Stimulated activated CD8-positive, alpha-beta memory T cell treated with anti-CD3 and anti-CD28 coated beads, Interleukin-2, amount 100 ng/mL, for 48 hours (primary cell): ENCODE measurements around the gene XPNPEP2.
A peak's percentile ranks its signal among the peaks of the same experiment; 100 is the strongest.

Experiments
- DNase-seq, 2 donors: peaks; one replicate each; pipeline ENCODE4 v3.0.0-alpha.2; 2020; ENCODE audit warnings: low read depth in 2 of 2

XPNPEP2 gene

DNA sequence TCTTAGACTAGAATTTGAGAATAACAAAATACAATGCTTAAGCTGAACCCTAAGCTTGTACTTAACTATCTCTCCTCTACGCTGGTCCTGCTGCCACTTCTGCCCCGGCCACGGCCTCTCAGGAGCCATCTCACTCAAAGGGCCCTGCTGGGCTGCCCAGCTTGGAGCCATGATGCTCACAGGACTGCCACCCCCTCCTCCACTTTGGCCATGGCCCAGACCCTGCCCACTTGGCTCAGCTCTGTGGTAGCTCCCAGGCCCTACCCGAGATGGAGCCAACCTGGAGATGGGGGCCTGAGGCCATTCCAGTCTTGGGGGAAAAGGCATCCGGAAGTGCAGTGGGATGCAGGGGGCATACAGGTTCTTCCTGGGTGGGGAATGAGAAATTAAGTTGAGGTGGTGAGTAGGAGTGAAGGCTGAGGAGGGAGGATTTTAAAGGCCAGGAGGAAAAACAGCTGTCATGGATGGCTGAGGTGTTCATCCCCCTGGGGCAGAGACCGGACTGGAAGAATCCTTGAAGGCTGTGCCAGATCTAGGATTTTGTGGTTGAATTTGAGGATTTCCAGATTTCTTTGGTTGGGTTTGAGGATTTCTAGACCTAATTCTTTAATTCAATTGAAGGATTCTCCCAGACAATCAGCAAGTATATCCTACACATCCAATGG lies 41.8 kb downstream of the XPNPEP2 start:
- no peak for DNase-seq

DNA sequence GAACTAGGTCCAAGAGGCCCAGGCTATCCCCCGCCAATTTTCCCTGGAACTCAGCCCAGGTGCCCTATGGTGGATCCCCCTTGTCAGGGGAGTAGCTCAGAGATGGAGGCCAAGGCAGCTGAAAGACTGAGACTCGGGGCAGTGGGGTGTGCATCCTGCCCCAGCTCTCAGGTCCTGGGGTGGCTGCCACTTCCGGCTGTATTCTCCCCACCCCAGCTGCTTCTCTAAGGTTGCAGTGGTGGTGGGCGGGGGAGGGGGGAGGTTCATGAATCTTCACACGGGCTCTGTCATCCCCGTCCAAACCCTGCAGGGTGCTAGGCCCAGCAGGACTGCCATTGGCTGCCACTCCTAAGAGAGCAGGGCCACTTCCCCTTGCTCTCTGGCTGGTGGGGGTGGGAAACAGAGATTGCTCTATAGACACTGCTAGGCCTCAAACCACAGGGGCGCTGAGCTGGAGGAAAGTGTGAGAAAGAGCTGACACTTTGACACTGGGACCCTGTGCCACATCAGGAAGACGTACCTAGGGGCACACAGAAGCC lies 42.4 kb downstream of the XPNPEP2 start:
- peak; percentile 66 to 70 for DNase-seq

DNA sequence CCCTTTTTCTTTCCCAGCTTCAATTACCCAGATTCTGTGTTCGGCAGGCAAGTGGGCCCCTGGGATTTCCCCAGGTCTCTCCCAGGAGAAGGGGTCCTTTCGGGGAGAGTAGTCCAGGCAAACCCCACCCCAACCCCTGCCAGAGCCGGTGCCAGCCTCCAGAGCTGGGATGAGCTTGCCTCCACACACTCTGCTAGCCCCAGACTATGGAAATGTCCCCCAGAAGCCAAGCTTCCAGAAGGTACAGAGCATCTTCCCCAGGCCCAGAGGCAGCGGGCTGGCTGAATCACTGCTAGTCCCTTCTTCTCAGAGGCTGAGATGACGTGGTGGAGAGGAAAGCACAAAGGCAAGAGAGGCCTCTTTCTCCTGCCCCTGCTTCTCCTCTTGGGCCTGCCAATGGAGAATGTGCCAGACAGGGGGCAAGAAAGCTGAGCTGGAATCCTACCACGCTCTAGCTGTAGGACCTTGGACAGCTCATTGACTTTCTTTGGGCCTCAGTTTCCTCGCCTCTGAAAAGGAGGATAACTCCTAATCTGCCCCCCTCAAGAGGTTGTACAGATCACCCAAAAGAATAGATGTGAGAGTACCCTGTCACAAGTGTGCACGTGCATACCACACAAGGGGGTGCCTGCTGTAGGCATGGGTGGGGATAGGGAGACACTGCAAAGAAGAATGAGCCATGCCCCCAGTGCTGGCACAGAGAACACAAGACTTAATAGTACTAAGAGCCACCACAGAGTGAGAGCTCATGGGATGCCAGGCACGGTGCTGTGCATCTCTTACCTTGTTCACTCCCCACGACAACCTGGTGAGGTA lies 43.1 kb downstream of the XPNPEP2 start:
- no peak for DNase-seq

DNA sequence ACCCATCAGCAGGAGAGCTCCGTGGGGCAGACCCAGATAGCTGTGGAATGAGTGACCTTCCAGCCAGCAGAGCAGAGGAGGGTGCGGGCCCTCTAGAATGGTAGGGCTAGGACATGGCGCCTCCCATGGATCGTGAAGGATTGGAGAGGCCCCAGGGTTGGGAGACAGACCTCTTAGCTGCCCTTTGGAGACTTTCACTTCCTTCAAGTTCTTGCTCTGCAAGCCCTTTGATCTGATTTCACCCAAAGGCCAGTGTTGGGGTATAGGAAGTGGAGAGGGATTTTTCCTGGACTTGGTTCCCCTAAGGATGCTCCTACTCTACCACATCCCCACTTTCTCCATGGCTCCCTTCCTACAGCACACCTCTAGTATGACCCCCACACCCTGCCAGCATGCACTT lies 43.9 kb downstream of the XPNPEP2 start:
- DNase-seq: no peak

DNA sequence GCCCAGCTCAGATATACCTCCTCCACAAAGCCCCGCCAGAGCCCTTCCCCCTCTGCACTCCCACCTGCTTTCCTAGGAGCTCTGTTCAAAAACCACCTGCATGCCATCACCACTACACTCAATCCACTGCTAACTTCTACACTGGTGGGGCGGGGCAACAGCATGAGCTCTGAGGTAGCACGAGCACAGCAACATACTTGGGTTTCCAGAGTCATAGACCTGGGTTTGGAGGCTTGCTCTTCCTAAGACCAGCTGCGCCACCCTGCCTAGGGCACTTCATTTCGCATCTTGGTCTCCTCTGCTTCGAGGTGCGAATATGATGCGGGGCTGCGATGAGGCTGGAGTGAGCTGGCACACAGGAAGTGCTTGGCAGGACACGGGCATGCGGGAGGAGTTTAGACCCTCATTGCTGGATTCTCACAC lies 44.5 kb downstream of the XPNPEP2 start:
- no peak for DNase-seq

DNA sequence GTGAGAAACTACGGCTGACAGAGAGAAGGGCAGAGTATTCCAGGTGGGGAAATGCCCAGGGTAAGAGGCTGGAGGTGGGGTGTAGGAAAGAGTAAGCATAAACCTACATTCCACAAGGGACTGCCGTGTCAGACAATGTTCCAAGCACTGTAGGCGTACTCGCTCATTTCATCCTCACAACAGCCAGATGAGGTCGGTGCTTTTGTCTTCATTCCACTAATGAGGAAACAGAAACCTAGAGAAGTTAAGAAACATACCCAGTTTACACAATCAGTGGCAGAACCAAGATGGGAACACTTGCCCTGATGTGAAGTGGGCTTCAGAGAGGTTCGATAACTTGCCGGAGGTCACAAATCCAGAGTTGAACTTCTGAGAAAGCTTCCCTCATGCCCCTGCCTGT lies 45.6 kb downstream of the XPNPEP2 start:
- DNase-seq: no peak

DNA sequence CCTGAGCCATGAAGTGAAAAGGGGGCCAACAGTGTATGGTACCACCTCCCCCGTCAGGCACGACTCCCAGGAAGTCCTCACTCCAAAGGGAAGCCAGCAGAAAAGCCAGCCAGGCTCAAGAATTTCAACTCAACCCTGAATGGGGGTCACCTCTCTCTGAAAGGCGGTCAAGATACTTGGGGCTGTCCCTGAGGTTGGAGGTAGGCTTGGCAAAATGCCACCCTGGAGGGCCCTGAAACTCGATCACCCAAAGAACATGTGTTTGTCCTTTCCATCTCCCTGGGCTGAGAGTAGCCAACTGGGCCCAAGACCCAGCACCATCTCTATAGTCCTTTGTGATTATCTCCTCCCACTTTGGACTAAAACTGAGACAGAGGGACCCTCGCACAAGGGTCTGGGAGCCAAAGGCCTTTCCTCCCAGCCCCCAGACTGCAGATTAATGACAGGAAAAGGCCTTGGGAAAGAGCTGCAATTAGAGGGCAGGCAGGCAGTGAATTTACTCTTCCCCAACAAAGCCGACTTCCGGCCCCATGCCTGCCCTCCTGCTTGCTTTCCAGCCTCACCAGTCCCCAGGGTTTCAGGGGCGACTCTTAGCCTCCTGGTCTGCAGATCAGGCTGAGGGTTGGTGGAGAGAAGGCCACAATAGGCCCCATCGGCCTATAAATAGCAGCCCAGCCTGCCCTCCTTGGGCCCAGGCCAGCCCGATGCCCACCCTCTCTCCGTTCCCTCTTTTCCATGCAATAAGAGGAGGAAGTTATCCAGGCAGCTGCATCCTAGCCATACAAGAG lies 46.6 kb downstream of the XPNPEP2 start:
- DNase-seq: no peak

DNA sequence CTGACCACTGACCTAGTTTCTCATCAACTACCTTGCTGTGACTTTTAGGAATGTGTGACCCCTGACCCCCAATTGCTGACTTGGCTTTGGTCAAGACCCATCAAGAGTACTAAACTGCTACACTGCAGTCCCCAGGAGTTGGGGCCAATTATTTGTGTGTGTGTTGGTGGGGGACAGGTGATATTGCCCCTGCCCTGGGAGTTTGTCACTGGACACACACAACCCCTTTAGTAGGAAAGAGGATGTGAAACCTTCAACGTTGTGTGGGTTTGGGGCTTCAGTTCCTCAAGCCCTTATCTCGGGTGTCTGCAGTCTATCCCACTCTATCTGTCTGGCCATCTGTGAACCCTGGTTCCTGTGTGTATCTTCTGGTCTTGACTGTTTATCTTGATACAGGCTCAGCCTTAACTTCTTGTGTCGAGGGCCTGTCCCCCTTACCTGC lies 47.5 kb downstream of the XPNPEP2 start:
- no peak for DNase-seq

DNA sequence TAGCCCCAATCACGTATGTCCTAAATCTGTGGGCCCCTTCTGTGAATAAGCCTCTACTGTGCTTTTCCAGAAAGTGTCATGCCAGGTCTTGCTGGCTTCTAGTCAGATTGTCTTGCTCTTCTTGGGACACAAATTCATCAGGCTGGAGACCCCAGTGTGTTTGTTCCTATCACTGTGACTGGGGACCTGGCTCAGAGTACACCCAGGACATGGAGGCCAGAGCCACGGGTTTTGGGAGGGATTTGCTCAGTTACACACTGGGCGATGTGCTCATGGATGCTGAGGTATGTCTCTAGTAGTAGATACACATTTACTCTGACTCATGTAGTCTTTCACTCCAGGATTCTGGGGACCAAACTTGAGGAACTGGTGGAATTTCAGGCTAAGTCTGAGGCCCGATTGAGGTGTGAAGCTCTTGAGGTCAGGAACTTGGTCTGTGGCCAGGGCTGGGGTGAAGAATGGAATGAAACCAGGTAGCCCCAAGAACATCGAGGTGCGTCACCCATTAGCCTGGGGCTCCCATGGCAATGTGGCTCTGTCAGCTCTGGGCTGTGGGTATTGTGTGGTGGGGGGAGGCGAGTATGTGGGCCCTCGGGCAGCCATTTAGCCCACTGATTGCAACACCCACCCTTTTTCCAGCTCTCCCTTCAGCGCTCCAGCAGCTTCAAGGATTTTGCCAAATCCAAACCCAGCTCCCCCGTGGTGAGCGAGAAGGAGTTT lies 48.7 kb downstream of the XPNPEP2 start:
- no peak for DNase-seq

DNA sequence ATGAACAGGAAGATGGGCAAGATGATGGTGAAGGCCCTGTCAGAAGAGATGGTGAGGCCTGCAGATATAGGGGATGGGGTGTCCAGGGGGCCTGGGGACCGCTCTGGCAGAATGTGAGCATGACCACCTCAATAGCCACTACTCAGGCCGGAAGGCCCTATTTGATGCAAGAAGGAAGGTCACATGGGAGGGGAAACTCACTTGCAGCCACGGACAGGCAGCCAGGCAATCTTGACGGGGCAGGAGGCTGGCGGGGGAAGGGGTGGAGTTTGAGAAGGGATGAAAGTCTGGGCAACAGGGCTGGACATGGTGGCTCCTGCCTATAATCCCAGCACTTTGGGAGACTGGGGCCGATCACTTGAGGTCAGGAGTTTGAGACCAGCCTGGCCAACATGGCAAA lies 49.7 kb downstream of the XPNPEP2 start:
- no peak for DNase-seq

DNA sequence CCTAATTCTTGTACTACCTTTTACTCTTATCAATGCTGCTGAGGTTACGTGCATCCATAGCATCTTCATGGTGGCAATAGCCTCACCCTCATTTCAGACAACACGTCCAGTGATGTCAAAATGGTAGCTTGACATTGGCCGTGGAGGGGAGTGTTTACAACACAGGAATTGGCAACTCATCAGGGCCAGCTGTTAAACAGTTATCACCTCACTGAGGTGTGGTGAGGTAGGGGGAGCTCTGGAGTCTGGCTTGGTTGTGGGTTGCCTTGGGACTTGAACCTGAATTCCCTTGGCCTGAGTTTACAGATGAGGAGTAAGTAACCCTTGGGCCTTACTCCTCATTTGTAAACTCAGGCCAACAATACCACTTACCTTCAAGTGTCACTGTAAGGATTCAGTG lies 51.4 kb downstream of the XPNPEP2 start:
- DNase-seq: no peak

DNA sequence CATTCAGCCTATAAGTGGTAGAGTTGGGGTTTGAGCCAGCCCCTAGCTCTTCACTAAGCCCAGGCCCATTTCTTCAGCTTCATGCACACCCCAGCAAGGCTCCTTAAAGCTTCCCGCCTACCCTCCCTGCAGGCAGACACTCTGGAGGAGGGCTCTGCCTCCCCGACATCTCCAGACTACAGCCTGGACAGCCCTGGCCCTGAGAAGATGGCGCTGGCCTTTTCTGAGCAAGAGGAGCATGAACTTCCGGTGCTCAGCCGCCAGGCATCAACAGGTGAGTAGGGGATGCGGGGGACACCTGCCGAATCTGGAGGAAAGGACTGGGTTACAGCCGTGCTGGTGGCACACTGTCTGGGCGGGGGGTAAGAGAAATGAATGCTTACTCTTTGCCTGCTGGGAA lies 52.0 kb downstream of the XPNPEP2 start:
- DNase-seq: no peak

DNA sequence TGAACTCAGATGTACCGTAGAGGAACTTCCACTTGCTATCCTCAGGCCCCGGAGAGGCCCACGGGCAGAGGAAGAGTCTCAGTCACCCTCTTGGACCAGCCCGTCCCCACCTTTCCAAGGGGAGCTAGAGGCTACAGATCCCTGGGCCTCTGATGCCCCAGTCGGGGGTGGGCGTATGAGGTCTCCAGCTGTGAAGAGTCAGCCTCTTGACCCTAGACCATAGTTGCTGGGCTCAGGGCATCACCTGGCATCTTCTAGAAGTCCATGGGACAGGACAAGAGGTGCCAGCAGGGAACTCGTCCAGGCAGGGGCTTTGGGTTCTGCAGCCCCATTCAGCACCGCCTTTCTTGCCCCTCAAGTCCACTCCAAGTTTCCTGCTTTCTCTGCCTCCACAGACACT lies 52.6 kb downstream of the XPNPEP2 start:
- DNase-seq: no peak

DNA sequence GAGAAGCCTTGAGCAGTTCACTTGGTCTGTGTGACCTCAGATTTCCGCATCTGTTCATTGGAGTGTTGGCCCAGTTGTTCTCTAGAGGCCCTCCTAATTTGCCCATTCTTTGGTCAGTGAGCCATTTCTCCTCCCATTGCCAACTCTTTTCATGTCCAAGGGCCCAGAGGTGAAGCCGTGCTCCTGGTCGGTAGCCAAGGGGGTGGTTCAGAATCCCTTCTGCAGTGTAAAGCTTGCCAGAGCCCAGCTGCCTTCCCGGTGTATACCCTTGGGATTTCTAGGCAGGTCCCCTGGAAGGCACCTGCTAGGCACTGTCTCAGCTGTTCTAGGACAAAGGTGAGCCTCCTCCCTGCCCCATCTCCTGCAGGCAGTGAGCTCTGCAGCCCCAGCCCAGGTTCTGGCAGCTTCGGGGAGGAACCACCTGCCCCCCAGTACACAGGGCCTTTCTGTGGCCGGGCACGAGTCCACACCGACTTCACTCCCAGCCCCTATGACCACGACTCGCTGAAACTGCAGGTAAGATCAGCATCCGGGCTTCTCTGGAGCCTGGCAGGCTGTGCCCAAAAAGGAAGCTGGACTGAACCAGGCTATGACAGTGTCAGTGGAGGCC lies 53.3 kb downstream of the XPNPEP2 start:
- no peak for DNase-seq

DNA sequence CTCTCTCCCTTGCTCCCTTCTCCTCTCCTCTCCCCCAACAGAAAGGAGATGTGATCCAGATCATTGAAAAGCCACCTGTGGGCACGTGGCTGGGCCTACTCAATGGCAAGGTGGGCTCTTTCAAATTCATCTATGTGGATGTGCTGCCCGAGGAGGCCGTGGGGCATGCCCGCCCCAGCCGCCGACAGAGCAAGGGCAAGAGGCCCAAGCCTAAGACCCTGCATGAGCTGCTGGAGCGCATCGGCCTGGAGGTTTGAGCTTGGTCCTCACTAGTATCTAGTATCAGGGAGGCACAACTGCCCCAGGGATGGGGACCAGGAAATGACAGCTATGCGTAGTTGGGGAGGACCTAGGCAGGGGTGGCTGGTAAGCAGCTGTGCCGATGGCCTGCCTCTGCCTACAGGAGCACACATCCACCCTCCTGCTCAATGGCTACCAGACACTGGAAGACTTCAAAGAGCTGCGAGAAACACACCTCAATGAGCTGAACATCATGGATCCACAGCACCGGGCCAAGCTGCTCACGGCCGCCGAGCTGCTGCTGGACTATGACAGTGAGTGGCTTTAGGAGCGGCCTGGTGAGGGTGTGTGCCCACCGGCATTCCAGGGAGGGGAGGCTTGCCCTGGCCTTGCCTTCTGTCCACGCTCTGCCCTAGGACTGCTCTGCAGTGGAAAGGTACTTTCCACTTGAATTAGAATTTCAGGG lies 54.0 kb downstream of the XPNPEP2 start:
- no peak for DNase-seq

DNA sequence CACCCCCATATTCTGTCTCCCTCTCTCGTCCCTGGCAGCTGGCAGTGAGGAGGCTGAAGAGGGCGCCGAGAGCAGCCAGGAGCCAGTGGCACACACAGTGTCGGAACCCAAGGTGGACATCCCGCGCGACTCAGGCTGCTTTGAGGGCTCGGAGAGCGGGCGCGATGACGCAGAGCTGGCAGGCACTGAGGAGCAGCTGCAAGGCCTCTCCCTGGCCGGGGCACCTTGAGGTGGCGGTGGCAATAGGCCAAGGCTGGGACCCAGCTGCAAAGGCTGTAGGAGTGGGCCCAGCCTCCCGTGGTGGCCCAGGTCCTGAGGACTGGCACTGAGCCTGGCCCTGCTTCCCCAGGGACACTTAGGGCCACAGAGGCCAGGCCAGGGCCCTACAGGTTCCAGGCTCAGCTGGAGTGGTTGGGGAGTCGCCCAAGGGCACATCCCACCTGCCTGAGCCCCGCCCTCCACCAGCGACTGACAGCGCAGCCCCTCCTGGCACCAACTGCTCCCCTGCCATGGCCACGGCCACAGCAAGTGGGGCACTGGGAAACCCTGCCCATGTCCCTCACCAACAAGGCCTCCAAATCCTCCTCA lies 54.9 kb downstream of the XPNPEP2 start:
- DNase-seq: no peak

DNA sequence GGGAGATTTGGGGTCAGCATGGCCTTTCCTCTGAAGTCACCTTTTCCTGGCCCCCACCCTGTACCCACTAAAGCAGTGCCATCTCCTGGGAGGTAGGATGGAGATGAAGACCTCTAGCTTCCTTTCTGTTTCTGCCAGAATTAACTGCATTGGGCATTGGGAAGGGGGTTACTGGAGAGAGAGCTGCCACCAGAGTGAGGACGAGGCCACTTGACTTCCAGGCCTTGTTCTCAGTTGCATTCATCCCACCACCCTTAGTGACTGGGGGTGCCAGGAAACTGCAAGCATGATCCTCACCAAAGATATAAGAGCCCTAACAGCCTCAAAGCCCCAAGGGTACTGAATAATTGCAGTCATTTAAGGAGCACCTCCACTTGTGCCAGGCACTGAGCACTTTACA lies 56.8 kb downstream of the XPNPEP2 start:
- no peak for DNase-seq

DNA sequence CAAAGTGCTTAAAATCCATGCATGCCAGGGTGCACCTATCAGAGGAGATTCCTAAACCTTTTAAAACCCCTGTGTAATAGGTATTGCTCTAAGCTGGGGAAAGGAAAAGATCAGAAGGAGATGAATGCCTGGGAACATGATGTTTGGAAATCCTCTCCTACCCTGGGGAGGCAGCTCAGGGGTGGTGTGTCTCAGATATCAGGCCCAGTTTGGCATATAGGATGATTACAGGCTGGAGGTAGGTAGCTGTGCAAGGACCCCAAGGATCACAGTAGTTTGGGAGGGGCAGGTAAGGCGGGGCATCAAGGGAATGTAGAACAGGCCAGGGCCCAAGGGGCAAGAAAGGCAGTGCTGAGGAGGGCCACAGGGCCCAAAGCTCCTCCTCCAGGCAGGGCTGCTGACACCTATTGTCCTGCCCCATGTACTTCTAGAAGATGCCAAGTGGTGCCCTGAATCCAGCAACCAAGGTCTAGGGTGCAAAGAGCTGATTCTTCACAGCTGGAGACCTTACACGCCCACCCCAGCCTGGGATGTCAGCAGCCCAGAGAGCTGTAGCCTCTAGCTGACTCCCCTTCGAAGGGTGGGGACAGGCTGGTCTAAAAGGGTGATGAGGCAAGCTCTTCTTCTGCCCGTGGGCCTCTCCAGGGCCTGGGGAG lies 58.6 kb downstream of the XPNPEP2 start:
- DNase-seq: no peak

DNA sequence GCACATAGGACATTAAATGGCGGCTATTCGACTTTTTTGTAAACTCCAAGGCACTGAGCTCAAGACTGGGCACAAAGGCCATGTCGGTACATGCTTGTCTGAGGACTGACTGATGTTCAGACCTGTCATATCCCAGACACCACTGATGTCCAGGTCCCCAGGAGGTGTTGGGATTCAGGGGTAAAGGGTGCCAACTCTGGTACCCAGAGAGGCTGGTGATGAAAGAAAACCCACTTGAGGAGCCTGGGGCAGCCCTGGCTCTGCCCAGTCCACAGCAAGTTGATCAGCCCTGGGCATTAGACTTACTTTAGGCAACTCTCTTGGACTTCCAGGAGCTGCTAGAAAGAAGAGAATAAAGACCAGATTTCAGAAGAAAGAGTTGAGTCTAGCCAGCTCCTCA lies 59.7 kb downstream of the XPNPEP2 start:
- no peak for DNase-seq

DNA sequence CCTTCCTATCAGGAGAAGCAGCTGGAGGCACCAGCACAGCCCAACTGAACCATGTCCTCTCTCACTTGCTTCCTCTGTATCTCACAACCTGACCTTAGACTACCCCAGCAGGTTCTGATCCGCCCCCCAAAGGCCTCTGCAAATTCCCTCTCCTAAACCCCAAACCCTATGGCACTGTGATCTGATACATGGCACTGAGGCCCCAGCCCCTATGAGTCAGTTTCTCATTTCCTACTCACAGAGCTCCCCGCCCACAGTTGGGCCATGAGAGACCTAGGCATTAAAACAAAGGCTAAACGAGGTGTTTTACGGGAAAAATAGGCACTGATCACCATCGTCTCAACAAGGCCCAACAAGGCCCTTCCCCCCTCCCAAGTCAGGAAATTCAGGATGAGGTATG lies 60.1 kb downstream of the XPNPEP2 start:
- no peak for DNase-seq
